ENCODE results near the gene DCAF12. TPM values are rescaled to one million over a fixed set of nuclear protein-coding genes. Genes with fewer than 3 reads are reported as not detected.

Gene DCAF12
- total and polyA plus RNA-seq, 2 of the 8 experiments (the other 6 are each of a cell fraction or from before 2014, with no cell fraction given): 22.7 to 29.2 TPM

DNA sequence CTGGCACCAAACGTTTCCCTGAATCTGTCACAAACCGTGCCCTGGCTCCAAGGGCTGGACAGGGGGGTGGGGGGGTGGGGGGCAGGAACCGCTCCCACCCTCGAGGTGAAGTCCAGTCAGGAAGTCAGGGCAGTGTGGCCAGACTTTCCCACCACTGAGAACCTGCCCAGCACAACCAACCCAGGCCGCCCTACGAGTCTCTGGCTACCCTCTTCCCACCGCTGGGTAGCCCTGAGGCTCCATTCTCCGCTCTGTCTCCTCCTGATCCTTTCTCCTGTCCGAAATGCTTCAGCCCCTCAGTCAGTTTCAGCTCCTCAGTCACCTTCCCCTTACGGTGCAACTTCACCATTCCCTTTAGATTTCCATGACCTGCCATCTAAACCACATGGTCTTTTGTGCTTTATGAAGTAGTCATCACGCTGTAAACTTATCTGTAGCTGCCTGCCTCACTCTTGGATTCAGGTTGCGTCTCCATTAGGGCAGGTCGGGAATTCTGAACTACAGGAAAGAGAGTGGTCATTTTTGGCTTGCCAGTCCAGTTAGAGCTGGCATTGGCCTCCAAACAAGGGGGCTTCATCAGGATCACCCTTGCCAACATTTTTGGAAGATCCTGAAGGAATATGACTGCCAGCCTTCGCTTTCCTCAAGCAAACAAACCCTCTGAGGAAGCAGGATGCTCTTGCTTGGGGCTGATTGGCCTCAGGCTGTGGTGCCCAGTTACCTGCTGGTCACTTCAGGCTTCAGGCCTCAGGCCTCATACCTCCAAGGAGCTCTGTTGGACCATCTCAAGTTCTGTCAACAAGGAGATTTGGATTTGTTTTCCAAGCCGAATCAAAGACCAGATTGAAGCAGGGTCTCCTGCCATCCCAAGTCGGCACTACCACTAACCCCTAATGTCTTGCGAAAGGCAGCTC lies 794 bp upstream of the DCAF12 start:
- peak overlapping the region; percentile 89; the same call in 1 of the 2 replicates for H3K18ac ChIP-seq (ENCODE audit: extremely low read depth, low read length)
- peak overlapping the region; percentile 46 for H4K91ac ChIP-seq (replicated peaks; ENCODE audit: insufficient read length, low read length)
- no peak overlapping the region for H2AK5ac ChIP-seq (ENCODE audit: low read depth, low read length)
- peak overlapping the region; percentile 80 to 96 (median 90); a peak in 7 of 8 replicates for H3K4me3 ChIP-seq (ENCODE audit: extremely low read depth in 1 of 4, insufficient read depth in 2 of 4, low read depth in 3 of 4, low read length in 4 of 4)
- no peaks in the 10 kb centered on the region for H3K9me3 ChIP-seq (ENCODE audit: insufficient read depth in 2 of 2, low read depth in 1 of 2, low read length in 1 of 2)
- H3K4me2 ChIP-seq (ENCODE audit: insufficient read depth in 1 of 2, low read depth in 2 of 2, low read length in 2 of 2): peak overlapping the region; percentile 75 to 92
- H3K4ac ChIP-seq (replicated peaks; ENCODE audit: insufficient read length, low read depth, low read length): no peak overlapping the region
- POLR2A ChIA-PET (ENCODE audit: partially characterized antibody): interaction anchor here (0.6 to 2.6 kb wide), 12 partner anchors 13 to 464 kb away, joined by 3 to 17 read pairs (median 4); partner anchors contain the start of gene UBAP1
- peak overlapping the region; percentile 87 for H2BK12ac ChIP-seq (ENCODE audit: low read depth, low read length)
- no peaks in the 10 kb centered on the region; the same call in 1 of the 2 replicates for H3K79me1 ChIP-seq (ENCODE audit: low read depth, low read length)
- H3K4me1 ChIP-seq (replicated peaks in 1 of 4; ENCODE audit: control insufficient read depth in 3 of 4, insufficient read depth in 4 of 4, low read length in 3 of 4): peaks cover 0 to 8% (median 5%) of the 10 kb centered on the region in 4 experiments; a peak in 5 of 7 replicates
- peaks cover 0 to 36% of the 10 kb centered on the region in 2 experiments; a peak in 3 of 4 replicates for H3K79me2 ChIP-seq (ENCODE audit: control insufficient read depth in 1 of 2, insufficient read depth in 2 of 2, low read length in 2 of 2)
- H2AFZ ChIP-seq (ENCODE audit: low read length): peak overlapping the region; percentile 84
- H3K36me3 ChIP-seq (ENCODE audit: control insufficient read depth in 2 of 4, insufficient read depth in 4 of 4, low read length in 3 of 4): peaks cover 2 to 18% (median 6%) of the 10 kb centered on the region in 4 experiments; a peak in 3 of 8 replicates
- FAIRE-seq (no peak), DNase-seq (ENCODE audit: low read depth in 1 of 2, low spot score in 2 of 2) (no peak)
- H3K23ac ChIP-seq (ENCODE audit: insufficient read length): no peak overlapping the region
- peaks cover 1 to 5% of the 10 kb centered on the region in 2 experiments for H4K20me1 ChIP-seq (replicated peaks in 1 of 2; ENCODE audit: control insufficient read depth in 1 of 2, insufficient read depth in 2 of 2, low read length in 2 of 2)
- H3K9ac ChIP-seq (replicated peaks in 1 of 4; ENCODE audit: extremely low read depth in 1 of 4, low read depth in 3 of 4, low read length in 3 of 4): peak overlapping the region in 3 of 4 experiments; percentile 35 to 81 (median 74); a peak in 5 of 7 replicates
- H4K8ac ChIP-seq (ENCODE audit: extremely low read depth, insufficient read depth, low read length): peak overlapping the region; percentile 86; the same call in 1 of the 2 replicates
- no peak overlapping the region for H2BK20ac ChIP-seq (ENCODE audit: low read length)
- H3K27ac ChIP-seq (ENCODE audit: low read depth, low read length): peak overlapping the region; percentile 72
- no peak overlapping the region for H4K5ac ChIP-seq (ENCODE audit: insufficient read length, low read depth, low read length)
- H3K14ac ChIP-seq (ENCODE audit: insufficient read length): no peak overlapping the region
- peak overlapping the region; percentile 20; the same call in 1 of the 2 replicates for H2BK15ac ChIP-seq (ENCODE audit: low read length)
- peak overlapping the region; percentile 92 for H2BK5ac ChIP-seq (ENCODE audit: low read depth, low read length)
- CTCF ChIA-PET (ENCODE audit: partially characterized antibody): interaction anchor here (0.6 to 1.4 kb wide), 6 partner anchors 23 to 548 kb away, joined by 3 to 4 read pairs (median 4); no protein-coding TSS in a partner anchor
- no peaks in the 10 kb centered on the region for H3K27me3 ChIP-seq (replicated peaks in 1 of 4; ENCODE audit: control insufficient read depth in 3 of 4, extremely low read depth in 1 of 4, insufficient read depth in 3 of 4, low read length in 3 of 4)
- H2BK120ac ChIP-seq (replicated peaks; ENCODE audit: low read depth, low read length): no peak overlapping the region
- 89% methylated on average over 13 of the region's 17 CpGs; no CpG with 5 or more reads in 1 of the 2 experiments for WGBS, 2 experiments (ENCODE audit: extremely low coverage in 1 of 2, insufficient coverage in 1 of 2, insufficient read length in 1 of 2, insufficient replicate concordance in 2 of 2, low coverage in 1 of 2, low lambda C conversion rate in 2 of 2, missing lambda C conversion rate in 1 of 2)
- no peak overlapping the region for H3K56ac ChIP-seq (replicated peaks; ENCODE audit: insufficient read length, low read depth, low read length)
- peaks cover 13% of the 10 kb centered on the region for H3K23me2 ChIP-seq (ENCODE audit: low read depth, low read length)
- TF ChIP-seq HDAC2 (IDR thresholded peaks at IDR 0.05; ENCODE audit: borderline replicate concordance in 1 of 2, low read depth in 2 of 2, low read length in 2 of 2) (no peak), POLR2A (IDR thresholded peaks at IDR 0.05; ENCODE audit: control extremely low read depth in 1 of 2, low read depth in 2 of 2, low read length in 2 of 2) (no peak), CREB1 (IDR thresholded peaks at IDR 0.05) (no peak), CBX8 (IDR thresholded peaks at IDR 0.05; ENCODE audit: borderline replicate concordance, low read depth, low read length) (no peak)
